ENCODE data around the gene BACH2.
"Not testable (repeated sequence)": the region's sequence is repeated elsewhere in the genome, so short reads cannot be mapped to it uniquely, and the experiment has no call there.

The BACH2 gene

GRCh38 chr6:90055924-90056323, 240.7 kb downstream of the BACH2 start:
- not testable (repeated sequence) for DNase-seq

DNA sequence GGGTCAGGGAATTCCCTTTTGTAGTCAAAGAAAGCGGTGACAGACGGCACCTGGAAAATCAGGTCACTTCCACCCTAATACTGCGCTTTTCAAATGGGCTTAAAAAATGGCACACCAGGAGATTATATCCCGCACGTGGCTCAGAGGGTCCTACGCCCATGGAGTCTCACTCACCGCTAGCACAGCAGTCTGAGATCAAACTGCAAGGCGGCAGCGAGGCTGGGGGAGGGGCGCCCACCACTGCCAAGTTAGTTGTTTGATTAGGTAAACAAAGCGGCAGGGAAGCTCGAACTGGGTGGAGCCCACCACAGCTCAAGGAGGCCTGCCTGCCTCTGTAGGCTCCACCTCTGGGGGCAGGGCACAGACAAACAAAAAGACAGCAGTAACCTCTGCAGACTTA, 242.4 kb downstream of the BACH2 start:
- DNase-seq, result not testable (repeated sequence)

- no peak for DNase-seq
Measured at GRCh38 chr6:90053614-90054013, 243.0 kb downstream of the BACH2 start.

DNA sequence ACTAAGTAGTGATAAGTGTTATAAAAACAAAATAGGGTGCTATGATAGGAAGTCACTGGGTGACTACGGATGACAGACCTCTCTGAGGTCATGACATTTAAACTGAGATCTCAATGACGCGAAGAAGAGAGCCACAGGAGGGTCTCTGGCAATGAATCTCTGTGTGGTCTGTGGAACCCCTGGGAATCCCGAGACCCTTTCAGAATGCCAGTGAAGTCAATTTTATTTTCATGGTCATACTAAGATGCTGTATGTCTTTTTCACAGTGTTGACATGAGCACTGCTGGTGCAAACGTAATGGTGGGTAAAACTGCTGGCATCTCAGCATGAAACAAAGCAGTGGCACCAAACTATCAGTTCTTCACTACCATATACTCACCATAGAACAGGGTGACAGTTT, 247.3 kb downstream of the BACH2 start:
- no peak for DNase-seq

DNA sequence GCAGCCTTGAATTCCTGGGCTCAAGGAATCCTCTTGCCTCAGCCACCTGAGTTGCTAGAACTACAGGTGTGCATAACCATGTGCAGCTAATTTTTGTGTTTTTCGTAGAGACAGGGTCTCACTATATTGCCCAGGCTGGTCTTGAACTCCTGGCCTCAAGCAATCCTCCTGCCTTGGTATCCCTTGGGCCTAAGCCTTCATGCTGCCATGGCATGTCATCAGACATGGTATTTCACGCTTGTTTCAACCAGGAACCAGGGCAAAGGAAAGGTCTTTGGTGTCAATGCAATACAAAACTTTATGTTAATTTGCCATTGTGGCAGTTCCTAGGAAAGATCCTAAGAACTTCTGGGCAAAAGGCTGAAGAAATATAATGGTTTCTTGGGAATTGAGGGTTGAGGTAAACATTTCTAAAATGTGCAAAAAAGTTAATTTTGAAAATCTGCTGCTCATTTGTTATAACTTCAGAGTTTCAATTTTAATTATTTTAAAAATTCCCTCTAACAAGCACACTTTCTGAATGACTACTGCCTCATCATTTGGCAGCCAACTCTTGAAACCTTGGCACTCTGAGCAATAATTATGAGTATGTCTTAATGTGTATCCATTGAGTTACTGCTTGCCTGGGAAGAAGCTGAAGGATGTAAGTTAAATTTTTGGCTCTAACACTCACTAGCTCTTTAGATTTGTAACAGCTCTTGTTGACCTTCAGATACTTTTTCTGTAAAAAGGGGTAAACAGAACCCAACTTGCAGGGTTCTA, 248.3 kb downstream of the BACH2 start:
- no peak for DNase-seq

DNA sequence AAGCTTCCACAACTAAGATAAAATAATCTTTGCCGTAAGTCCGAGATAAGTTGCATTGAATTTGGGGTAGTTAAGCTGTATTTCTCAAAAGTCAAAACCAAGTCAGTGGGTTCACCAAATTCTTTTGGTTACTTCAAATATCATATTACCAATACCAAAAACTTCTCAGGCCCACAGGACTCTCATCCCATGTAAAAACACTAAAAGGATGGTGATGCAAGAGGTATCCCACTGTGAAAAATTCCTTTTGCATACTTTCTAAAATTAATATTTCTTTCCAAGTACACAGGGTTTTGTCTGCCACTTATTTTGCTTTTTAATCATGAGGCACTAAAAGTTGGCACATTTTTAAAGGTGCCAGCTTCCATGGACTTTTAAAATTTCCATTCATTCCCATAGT, 251.1 kb downstream of the BACH2 start:
- no peak for DNase-seq

GRCh38 chr6:90044833-90045381, 251.7 kb downstream of the BACH2 start:
- no peak for DNase-seq

GRCh38 chr6:90044182-90044832, 252.3 kb downstream of the BACH2 start:
- DNase-seq, result no peak

DNA sequence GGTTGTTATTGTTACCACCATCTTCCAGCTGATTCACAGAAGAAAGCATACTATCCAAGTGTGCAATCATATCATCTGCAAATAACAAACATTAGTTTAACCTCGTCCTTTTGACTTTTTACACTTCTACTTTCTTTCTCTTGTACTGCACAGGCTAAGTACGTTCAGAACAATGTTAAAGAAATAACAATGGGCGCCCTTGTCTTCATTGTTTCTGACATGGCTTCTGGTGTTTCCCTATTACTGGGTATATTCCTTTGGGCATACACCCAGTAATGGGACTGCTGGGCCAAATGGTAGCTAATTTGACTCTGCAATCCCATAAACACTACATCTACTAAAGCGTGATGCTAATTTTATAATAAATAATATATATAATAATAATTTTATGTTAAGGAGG, 255.7 kb downstream of the BACH2 start:
- no peak for DNase-seq

GRCh38 chr6:90039911-90040310, 256.7 kb downstream of the BACH2 start:
- no peak for DNase-seq

GRCh38 chr6:90038961-90039653, 257.5 kb downstream of the BACH2 start:
- no peak for DNase-seq

DNA sequence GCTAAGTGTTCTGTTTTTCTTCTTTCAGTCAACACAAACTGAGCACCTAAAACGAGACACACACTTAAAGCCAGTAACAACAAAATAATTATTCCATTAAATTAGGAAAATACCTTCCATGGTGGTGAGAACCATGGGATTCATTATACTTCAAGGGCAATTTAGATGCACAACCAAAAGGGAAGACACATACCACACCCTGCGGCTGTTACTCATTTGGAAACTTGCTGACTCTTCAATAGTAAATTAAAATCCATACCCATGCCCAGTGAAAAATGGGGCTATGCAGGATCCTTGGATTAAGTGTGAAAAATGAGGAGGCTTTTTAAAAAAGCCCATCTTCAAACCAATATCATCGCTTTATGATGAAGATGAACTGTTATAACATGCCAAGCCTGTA, 259.7 kb downstream of the BACH2 start:
- DNase-seq, result no peak

GRCh38 chr6:90035047-90035723, 261.5 kb downstream of the BACH2 start:
- DNase-seq, result no peak

- DNase-seq, result no peak
Measured at GRCh38 chr6:90033746-90034271, 262.8 kb downstream of the BACH2 start.

DNA sequence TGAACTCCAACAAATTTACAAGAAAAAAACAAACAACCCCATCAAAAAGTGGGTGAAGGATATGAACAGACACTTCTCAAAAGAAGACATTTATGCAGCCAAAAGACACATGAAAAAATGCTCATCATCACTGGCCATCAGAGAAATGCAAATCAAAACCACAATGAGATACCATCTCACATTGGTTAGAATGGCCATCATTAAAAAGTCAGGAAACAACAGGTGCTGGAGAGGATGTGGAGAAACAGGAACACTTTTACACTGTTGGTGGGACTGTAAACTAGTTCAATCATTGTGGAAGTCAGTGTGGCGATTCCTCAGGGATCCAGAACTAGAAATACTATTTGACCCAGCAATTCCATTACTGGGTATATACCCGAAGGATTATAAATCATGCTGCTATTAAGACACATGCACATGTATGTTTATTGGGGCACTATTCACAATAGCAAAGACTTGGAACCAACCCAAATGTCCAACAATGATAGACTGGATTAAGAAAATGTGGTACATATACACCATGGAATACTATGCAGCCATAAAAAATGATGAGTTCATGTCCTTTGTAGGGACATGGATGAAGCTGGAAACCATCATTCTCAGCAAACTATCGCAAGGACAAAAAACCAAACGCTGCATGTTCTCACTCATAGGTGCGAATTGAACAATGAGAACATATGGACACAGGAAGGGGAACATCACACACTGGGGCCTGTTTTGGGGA, 264.0 kb downstream of the BACH2 start:
- DNase-seq, result not testable (repeated sequence)

DNA sequence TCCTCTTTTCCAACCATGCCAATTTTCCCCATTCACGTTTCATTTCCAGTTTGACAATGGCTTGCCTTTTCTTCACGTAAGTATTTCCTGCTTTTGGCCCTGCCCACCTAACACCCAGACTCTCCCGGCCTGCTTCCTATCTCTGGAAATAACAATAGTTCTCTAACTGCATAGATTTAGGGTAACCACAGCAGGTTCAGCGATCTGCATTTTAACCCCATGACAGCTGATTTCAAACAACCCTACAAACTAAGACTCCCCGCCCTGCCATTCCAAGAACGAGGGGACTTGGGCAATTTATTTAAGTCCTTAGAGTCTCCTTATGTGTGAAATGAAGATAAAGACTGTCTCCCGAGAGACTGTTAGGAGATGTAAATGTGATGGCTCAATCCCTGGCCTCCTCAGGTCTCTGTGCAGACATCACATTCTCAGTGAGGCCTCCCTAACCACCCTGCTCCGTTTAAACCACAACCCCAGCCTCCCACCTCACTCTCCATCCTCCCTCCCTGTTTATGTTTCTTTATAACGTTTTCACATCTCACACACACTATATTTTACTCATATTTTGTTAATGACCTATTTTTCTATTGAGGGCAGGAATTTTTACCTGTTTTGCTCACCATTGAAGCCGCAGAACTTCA, 267.5 kb downstream of the BACH2 start:
- DNase-seq, result no peak

GRCh38 chr6:90028066-90028778, 268.4 kb downstream of the BACH2 start:
- DNase-seq, result no peak

GRCh38 chr6:90026216-90026615, 270.4 kb downstream of the BACH2 start:
- DNase-seq, result no peak

DNA sequence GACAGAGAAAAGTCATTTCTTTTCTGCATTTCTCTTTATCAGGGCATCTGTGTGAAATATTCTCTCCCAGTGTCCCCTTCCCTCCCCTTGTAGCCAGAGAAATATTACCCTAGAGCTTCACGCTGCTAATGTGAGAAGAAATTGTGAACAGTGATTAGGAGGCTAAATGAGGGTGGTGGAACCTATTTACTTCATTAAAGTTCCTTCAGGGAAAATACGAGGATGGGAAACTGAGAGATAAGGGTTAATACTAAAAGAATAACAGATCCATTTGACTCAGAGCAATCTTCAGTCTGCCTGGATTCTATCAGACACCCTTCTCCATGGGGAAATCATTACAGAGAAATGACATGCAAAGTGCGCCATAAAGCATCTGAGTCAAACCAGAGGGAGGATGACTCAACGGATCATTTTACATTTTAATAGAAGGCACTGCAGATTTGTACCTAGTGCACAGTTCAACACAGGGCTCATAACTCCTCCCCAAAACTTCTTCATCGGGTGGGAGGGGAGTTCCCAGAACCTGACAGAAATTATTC, 271.1 kb downstream of the BACH2 start:
- DNase-seq, result no peak

DNA sequence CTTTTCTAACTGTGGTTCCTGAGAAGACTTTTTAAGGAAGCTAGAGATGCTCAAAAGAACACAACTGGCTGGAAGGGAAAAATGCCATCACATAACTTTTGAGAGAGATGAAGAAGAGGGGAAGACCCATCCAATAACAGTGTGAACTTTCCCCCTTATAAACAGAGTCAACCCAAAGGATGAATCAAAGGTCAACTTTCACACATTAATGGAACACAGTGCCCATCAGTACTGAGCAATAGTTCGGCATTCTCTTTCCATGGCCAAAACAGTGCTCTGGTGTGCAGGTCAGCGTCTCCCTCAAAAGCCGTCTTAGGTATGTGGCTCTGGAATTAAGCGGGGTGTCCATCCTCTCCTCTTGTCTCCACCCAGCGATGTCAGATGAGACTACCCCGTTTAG, 272.0 kb downstream of the BACH2 start:
- DNase-seq, result no peak

- DNase-seq, result no peak
Measured at GRCh38 chr6:90021711-90022110, 274.9 kb downstream of the BACH2 start.
